GM10266 (cell line): ENCODE results near the gene NUDT2.

Experiments
- DNase-seq: peaks from one replicate; pipeline ENCODE4 v3.0.0; 2012; ENCODE audit errors: extremely low spot score
- TF ChIP-seq, protein P1 (sequence below): IDR thresholded peaks from 2 replicates; pipeline ENCODE4 v1.5.1; 2012; ENCODE audit warnings: mild to moderate bottlenecking, low read depth; ENCODE audit not compliant: control insufficient read depth, insufficient read depth; ENCODE audit errors: missing control alignments

Gene NUDT2

DNA sequence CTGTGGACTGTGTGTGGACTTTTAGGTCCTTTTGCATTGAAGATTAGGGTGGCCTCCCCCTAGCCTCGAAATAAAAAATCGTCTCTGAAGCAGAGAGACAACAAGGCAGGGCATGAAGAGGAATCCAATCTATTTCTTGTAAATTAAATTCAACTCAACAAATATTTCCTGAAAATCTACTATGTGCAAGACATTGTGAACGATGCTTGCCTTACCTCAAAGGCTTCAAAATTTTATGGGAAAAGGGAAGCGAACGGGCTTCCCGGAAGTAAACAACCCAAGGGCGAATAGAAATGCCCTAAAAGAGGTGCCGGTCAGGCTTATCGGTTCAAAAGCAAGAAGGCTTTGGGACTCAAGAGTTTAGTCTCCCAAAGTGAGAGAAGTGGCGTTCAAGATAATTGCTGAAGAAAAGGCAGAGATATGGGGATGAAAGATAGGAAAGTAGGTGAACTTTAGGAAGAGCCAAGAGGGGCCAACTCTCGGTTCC is 826 bp upstream of the NUDT2 start:
- no peak for DNase-seq
- TF ChIP-seq, protein P1, sequence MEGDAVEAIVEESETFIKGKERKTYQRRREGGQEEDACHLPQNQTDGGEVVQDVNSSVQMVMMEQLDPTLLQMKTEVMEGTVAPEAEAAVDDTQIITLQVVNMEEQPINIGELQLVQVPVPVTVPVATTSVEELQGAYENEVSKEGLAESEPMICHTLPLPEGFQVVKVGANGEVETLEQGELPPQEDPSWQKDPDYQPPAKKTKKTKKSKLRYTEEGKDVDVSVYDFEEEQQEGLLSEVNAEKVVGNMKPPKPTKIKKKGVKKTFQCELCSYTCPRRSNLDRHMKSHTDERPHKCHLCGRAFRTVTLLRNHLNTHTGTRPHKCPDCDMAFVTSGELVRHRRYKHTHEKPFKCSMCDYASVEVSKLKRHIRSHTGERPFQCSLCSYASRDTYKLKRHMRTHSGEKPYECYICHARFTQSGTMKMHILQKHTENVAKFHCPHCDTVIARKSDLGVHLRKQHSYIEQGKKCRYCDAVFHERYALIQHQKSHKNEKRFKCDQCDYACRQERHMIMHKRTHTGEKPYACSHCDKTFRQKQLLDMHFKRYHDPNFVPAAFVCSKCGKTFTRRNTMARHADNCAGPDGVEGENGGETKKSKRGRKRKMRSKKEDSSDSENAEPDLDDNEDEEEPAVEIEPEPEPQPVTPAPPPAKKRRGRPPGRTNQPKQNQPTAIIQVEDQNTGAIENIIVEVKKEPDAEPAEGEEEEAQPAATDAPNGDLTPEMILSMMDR = no peak

DNA sequence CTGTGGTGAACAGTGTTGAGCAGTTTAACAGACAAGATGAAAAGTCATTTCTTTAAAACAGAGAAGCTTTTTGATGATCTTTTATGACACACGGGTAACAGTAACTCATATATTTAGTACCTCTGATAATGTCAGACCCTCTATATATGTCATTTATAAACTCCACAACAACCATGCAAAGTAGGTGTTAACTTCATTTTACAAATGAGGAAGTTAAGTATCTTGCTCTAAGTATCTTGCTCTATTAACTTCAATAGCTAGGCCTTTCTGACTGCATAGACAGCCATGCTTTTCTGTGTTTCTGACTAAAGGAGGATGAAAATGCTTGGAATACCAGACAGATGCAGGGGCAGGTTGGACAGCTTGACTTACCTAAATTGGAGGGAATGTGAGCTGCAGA is 1.8 kb downstream of the NUDT2 start:
- TF ChIP-seq, protein P1 = no peak
- no peak for DNase-seq

DNA sequence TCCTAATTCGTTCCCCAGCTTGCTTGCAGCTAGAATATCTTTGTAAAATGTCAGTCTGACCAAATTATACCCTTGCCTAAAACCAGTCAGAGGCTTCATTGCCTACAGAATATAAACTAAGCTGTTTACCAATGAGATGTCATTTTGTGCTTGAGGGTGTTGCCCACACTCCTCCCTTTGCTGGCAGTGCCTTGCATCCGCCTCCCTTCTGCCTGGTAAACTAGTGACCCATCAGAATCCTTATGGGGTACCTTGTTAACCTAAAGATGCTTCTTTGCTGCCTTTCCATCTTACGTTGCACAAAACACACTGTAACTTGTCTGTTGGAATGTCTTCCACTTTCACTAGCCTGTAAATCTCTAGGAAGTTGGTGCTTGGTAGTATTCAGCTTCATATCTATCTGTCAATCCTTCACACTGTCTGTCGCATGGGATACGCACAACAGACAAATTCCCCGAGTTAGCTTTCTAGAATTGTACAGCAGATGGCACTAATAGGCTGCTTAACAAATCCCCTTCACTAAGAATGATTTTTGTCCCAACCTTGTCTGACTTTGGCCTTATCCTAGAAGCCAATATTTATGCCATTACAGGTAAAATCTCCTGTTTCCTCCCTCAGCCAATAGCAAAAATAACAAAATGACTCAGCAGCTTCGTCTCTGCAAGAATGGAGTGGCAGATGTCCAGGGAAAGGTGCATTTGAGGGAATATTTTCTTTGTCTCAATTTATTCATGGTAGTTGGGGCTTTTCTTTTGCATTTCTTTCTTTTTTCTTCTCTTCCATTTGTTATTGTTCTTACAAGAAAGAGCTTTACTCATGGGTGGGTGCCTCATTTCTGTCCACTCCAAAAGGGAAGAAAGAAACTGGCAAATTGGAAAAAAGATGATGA is 3.0 kb downstream of the NUDT2 start:
- TF ChIP-seq, protein P1 = peak; percentile 52

DNA sequence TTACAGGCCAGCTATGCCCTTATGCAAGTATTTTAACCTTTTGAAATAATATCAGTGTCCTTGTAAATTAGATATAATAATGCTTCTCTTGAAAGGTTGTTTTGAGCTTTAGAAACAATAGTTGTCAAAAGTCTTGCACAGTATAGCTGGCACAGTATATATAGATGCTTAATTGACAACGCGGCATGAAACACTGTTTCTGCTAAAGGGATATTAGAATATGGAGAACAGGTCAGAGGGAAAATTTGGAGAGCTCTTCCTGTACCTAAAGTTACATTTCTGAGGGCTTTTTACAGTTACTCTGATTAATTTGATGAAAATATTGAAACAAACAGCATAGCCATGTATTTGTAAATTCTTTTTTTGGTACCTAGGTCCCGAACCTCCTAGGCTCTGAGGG is 4.5 kb downstream of the NUDT2 start:
- DNase-seq = no peak
- TF ChIP-seq, protein P1 = no peak

More for the DNA sequence above, 3.0 kb downstream of the NUDT2 start:
- no peak for DNase-seq

DNA sequence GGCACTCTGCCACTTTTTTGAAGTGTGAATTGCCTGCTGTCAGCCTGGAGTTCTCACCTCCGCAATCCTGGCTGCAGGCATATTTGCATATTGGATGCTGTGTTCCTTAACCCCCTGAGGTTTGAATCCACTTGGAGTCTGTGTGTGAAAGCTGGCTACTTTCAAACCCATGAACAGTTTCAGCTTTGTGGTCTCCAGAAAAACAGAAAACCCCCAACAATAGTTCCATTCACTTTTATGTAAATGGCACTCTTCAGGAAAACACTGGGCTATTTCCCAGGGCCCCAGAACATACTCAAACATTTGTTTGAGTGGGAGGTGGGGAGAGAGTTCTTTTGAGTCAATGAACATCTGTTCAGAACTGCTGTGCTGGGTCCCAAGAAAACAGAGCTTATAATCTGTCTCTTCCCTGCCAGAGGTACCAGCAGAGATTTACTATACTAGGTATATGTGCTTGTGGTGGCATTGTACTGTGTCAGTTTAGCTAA is 5.0 kb downstream of the NUDT2 start:
- DNase-seq = no peak
- TF ChIP-seq, protein P1 = no peak

DNA sequence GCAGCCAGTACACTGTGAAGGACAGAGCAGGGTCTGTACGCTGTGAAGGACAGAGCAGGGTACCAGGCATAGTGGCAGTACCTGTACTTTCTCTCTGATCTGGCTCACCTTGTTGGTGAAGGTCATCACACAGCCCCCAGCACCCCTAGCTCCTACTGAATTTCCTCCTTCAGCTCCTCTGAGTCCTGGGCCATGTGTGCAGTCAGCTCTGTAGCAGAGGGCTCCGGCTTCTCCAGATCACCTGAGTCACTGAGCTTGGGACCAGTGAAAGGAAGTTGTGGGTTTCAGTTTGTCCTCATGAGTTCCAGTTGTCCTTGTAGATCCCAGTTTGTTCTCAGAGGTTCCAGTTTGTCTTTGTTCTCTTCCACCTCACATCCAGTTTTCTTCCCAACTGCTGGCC is 5.5 kb downstream of the NUDT2 start:
- TF ChIP-seq, protein P1 = no peak
- DNase-seq = no peak

DNA sequence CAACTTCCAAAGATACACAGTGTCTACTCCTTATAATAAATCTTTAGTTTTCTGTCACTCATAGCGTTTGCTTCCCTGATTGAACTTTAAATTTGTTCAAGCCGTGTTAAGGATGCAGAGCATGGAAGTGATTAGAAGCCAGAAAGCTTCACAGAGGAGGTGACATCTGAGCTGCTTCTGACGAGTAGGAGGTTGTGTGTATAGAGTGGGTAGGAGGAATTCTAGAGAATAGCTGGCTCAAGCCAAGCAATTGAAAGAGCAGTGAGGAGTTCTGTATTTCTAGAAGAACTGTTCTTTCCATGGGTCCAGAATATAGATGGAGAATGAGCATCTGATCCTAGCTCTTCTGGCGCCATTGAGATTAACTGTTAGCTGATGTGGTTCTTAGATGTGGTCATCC is 6.0 kb downstream of the NUDT2 start:
- no peak for DNase-seq
- TF ChIP-seq, protein P1 = no peak
